HFF-Myc (cell line): ENCODE results near the gene DIP2C.

Experiments used
- DNase-seq: peaks from one replicate; pipeline ENCODE4 v3.0.0-alpha.2; 2011; ENCODE audit warnings: low read depth; ENCODE audit errors: extremely low read depth
- H3K4me3 ChIP-seq: replicated peaks from 2 replicates; pipeline ENCODE4 v1.5.1; 2011; ENCODE audit warnings: low read depth, mild to moderate bottlenecking, control low read depth, low read length
- CTCF ChIP-seq: IDR thresholded peaks from 2 replicates; pipeline ENCODE4 v1.5.1; 2012; ENCODE audit warnings: mild to moderate bottlenecking, low read depth, low read length, control low read depth; ENCODE audit errors: missing control alignments

Gene DIP2C

GRCh38 chr10:359093-359492 is 330.4 kb downstream of the DIP2C start:
- TF ChIP-seq CTCF = no peak
- H3K4me3 ChIP-seq = no peak overlapping the region
- no peak for DNase-seq

DNA sequence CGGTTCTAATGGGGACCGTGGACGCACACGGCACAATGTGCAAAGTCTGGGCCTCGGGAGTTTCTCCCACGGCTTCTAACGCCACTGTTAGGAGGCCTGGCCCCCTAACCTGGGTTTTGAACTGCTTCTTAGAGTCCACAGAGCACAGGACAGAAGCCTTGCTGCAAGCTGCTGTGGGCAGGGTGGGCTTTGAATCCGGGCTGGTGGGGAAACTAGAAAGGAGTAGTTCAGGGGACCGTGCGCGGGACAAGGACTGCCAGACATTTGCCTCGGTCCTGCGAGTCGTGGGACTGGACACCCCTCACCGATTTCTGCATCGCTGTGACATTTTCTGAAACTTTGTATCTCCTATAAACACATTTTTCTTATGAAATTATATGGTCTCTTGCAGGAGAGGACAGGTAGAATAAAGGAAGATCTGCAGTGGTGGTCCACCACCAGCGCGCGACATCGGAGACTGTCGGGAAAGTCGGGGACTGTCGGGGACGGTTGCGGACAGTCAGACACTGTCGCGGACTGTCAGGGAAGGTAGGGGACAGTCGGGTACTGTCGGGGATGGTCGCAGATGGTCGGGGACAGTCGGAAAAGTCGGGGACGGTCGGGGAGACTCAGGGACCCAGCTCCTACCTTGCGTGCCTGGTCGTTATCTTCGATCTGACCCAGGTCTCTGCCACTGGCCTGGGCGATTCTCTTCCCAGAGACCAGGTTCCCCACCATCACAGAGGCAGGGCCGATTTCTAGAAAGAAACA is 332.1 kb downstream of the DIP2C start:
- no peak for TF ChIP-seq CTCF
- no peak for DNase-seq
- H3K4me3 ChIP-seq = no peak overlapping the region

GRCh38 chr10:356452-356851 is 333.0 kb downstream of the DIP2C start:
- H3K4me3 ChIP-seq = no peak overlapping the region
- TF ChIP-seq CTCF = no peak
- no peak for DNase-seq

DNA sequence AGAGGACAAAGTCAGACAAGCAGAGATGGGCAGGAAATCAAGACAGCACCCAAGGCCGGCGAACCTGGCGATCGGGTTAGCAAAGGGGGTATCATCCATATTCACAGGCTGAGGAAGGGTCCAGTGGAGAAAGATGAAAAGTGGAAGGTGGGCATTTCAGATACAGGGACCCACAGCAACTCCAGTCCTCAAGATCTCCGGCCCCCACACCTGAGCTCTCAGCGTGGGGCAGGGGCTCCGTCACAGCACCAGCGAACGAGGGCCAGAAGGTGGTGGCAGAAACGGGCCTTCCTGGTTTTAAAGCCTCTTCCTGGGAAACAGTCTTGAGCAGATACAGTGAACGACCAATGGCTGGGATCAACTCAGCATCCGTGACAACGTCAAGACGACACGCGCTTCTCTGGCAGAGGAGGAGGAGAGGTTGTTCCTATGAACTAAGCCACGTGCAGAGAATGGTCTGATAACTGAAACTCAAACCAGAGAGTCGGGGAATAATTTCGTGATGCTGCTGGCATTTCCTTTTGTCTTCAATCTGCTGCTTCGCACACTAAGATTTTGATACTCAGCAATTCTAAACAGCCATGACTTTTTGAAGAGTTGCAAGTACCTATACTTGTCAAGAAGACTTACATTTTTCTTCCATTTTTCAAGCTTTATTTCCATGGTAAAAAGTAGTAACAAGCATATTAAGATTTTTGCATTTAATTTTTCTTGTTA is 334.4 kb downstream of the DIP2C start:
- DNase-seq = no peak
- no peak overlapping the region for H3K4me3 ChIP-seq
- no peak for TF ChIP-seq CTCF

- no peak for TF ChIP-seq CTCF
- H3K4me3 ChIP-seq = no peak overlapping the region
- no peak for DNase-seq
Observed at GRCh38 chr10:352476-353235, 336.8 kb downstream of the DIP2C start.

GRCh38 chr10:351770-352334 is 337.6 kb downstream of the DIP2C start:
- TF ChIP-seq CTCF = no peak
- H3K4me3 ChIP-seq = no peak overlapping the region
- DNase-seq = no peak
